GM19395 (cell line): ENCODE data around the gene FOXA3.
"Not testable (repeated sequence)": the region's sequence is repeated elsewhere in the genome, so short reads cannot be mapped to it uniquely, and the experiment has no call there.

Experiments used
- ATAC-seq: cut with Tn5 transposase; IDR thresholded peaks from one replicate; pipeline ENCODE4 v1.9.1; 2021; ENCODE audit warnings: mild to moderate bottlenecking, moderate library complexity; ENCODE audit not compliant: unreplicated experiment

Gene FOXA3

GRCh38 chr19:45887200-45887710 is 23.1 kb downstream of the FOXA3 start:
- ATAC-seq: no peak

GRCh38 chr19:45889210-45889885 is 25.2 kb downstream of the FOXA3 start:
- ATAC-seq: no peak

- ATAC-seq: no peak
These were observed 26.8 kb downstream of the FOXA3 start for GRCh38 chr19:45890877-45891276.

GRCh38 chr19:45895519-45895972 is 31.4 kb downstream of the FOXA3 start:
- ATAC-seq: no peak

GRCh38 chr19:45895983-45896599 is 32.0 kb downstream of the FOXA3 start:
- ATAC-seq: not testable (repeated sequence)

GRCh38 chr19:45897261-45897812 is 33.2 kb downstream of the FOXA3 start:
- ATAC-seq: no peak

- ATAC-seq: no peak
These were observed 35.1 kb downstream of the FOXA3 start for GRCh38 chr19:45899253-45899652.

GRCh38 chr19:45899919-45900589 is 35.9 kb downstream of the FOXA3 start:
- ATAC-seq: no peak

GRCh38 chr19:45900738-45901431 is 36.8 kb downstream of the FOXA3 start:
- no peak for ATAC-seq

GRCh38 chr19:45901432-45901911 is 37.3 kb downstream of the FOXA3 start:
- ATAC-seq: no peak

GRCh38 chr19:45901912-45902650 is 38.0 kb downstream of the FOXA3 start, which contains the start of gene MYPOP:
TSS of gene MYPOP (minus strand) at chr19:45902613. CDS start at chr19:45901773, 840 bp downstream.
- ATAC-seq: no peak

GRCh38 chr19:45902651-45903625 is 38.8 kb downstream of the FOXA3 start:
- peak; percentile 84 for ATAC-seq

GRCh38 chr19:45905011-45905410 is 40.9 kb downstream of the FOXA3 start:
- ATAC-seq: no peak

GRCh38 chr19:45906221-45906620 is 42.1 kb downstream of the FOXA3 start:
- no peak for ATAC-seq

GRCh38 chr19:45908956-45909355 is 44.8 kb downstream of the FOXA3 start:
- ATAC-seq: no peak

- ATAC-seq: no peak
These were observed 47.2 kb downstream of the FOXA3 start for GRCh38 chr19:45911291-45911690.

- ATAC-seq: no peak
These were observed 50.0 kb downstream of the FOXA3 start, which contains the start of gene NANOS2 for GRCh38 chr19:45913874-45914830. TSS of gene NANOS2 (minus strand) at chr19:45914778. CDS start at chr19:45914693, 85 bp downstream.
